GM23338 (cell line): ENCODE measurements around the gene C1orf141.

Source experiments
- CREB1 ChIP-seq: fragments of 250-450 bp; sonication (Bioruptor Pico); IDR thresholded peaks from 2 replicates; pipeline ENCODE4 v1.5.0; 2020; ENCODE audit warnings: low read depth, mild to moderate bottlenecking, moderate library complexity
- EZH2 ChIP-seq: fragments of 200-600 bp; sonication (generic); IDR thresholded peaks from one replicate; pipeline ENCODE4 v1.8.0; 2017; ENCODE audit warnings: antibody characterized with exemption, mild to moderate bottlenecking, low read depth; ENCODE audit not compliant: unreplicated experiment
- NANOG ChIP-seq: IDR thresholded peaks from 2 replicates; pipeline ENCODE4 v1.6.1; 2016; ENCODE audit warnings: antibody characterized with exemption, borderline replicate concordance
- TF ChIP-seq, protein P1 (sequence below), 2 experiments: fragments of 200-600 bp in 1 of 2; sonication (generic) in 1 of 2; conservative IDR thresholded peaks; 2 replicates each; pipeline versions ENCODE4 v1.5.1 to v1.6.1; 2016 to 2017; ENCODE audit warnings: antibody characterized with exemption in 2 of 2, low read depth in 2 of 2, mild to moderate bottlenecking in 2 of 2, moderate library complexity in 1 of 2

DNA sequence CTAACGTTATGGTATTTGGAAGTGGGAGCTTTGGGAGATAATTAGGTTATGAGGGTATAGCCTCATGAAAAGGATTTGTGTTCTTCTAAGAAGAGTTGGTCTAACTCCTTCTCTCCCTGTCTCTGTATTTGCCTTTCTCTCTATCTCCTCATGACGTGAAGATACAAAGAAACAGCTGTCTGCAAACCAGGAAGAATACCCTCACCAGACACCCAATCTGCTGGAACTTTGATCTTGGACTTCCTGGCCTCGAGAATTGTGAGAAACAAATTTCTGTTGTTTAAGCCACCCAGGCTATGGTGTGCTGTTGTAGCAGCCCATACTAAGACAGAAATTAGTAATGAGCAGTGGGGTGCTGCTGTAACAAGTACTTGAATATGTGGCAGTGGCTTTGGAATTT is 16.1 kb downstream of the C1orf141 start:
- TF ChIP-seq, protein P1, sequence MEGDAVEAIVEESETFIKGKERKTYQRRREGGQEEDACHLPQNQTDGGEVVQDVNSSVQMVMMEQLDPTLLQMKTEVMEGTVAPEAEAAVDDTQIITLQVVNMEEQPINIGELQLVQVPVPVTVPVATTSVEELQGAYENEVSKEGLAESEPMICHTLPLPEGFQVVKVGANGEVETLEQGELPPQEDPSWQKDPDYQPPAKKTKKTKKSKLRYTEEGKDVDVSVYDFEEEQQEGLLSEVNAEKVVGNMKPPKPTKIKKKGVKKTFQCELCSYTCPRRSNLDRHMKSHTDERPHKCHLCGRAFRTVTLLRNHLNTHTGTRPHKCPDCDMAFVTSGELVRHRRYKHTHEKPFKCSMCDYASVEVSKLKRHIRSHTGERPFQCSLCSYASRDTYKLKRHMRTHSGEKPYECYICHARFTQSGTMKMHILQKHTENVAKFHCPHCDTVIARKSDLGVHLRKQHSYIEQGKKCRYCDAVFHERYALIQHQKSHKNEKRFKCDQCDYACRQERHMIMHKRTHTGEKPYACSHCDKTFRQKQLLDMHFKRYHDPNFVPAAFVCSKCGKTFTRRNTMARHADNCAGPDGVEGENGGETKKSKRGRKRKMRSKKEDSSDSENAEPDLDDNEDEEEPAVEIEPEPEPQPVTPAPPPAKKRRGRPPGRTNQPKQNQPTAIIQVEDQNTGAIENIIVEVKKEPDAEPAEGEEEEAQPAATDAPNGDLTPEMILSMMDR (conservative IDR thresholded peaks at IDR 0.05; ENCODE audit: low read depth in 2 of 2), result no peak
- TF ChIP-seq EZH2 (no peak), CREB1 (no peak), NANOG (no peak)
